ENCODE measurements around the gene HOATZ. TPM values are rescaled to one million over a fixed set of nuclear protein-coding genes. Genes with fewer than 3 reads are reported as not detected.

The HOATZ gene
- total RNA-seq, 1 experiment from 2014 or later = not detected

DNA sequence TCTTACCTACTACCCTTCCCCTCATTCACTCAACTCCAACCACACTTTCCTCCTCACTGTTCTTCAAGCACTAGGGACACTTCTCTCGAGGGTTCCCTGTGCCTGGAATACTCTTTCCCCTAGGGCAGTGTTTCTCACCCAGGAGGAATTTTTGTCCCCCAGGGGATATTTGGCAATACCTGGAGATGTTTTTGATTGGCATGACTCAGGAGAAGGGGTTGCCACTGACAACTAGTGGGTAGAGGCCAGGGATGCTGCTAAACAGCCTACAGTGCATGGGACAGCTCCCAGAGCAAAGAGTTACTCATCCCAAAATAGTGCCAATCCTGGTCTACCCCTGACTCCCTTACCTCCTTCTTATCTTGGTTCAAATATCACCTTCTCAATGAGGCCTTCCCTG lies 42.4 kb upstream of the HOATZ start (continued):
- TF ChIP-seq, protein P1, sequence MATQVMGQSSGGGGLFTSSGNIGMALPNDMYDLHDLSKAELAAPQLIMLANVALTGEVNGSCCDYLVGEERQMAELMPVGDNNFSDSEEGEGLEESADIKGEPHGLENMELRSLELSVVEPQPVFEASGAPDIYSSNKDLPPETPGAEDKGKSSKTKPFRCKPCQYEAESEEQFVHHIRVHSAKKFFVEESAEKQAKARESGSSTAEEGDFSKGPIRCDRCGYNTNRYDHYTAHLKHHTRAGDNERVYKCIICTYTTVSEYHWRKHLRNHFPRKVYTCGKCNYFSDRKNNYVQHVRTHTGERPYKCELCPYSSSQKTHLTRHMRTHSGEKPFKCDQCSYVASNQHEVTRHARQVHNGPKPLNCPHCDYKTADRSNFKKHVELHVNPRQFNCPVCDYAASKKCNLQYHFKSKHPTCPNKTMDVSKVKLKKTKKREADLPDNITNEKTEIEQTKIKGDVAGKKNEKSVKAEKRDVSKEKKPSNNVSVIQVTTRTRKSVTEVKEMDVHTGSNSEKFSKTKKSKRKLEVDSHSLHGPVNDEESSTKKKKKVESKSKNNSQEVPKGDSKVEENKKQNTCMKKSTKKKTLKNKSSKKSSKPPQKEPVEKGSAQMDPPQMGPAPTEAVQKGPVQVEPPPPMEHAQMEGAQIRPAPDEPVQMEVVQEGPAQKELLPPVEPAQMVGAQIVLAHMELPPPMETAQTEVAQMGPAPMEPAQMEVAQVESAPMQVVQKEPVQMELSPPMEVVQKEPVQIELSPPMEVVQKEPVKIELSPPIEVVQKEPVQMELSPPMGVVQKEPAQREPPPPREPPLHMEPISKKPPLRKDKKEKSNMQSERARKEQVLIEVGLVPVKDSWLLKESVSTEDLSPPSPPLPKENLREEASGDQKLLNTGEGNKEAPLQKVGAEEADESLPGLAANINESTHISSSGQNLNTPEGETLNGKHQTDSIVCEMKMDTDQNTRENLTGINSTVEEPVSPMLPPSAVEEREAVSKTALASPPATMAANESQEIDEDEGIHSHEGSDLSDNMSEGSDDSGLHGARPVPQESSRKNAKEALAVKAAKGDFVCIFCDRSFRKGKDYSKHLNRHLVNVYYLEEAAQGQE (IDR thresholded peaks at IDR 0.05; ENCODE audit: low read depth) = no peak

DNA sequence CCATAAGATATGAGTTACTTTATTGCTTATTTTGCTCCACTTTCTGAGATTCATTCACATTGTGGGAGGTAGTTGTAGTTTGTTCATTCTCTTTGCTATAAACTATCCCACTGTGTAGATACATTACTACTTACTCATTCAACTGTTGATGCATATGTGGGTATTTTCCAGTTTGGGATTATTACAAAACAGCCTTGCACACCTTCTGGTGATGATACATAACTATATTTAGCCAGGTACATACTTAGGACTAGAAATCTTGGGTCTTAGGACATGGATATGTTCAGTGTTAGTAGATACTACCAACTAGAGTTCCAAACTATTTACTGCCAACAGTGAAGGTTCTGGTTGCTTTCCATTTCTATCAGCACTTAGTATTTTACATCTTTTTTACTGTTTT lies 40.1 kb upstream of the HOATZ start:
- H3K9ac ChIP-seq (ENCODE audit: low read length) = no peak overlapping the region
- H3K27me3 ChIP-seq (ENCODE audit: insufficient read depth, low read length) = no peaks in the 10 kb centered on the region
- no peaks in the 10 kb centered on the region for H3K9me2 ChIP-seq (ENCODE audit: insufficient read depth)
- no peaks in the 10 kb centered on the region for H3K4me1 ChIP-seq (ENCODE audit: control insufficient read depth in 1 of 2, insufficient read depth in 2 of 2, low read length in 2 of 2)
- H3K4me3 ChIP-seq (replicated peaks in 1 of 2; ENCODE audit: low read depth in 1 of 2, low read length in 2 of 2) = no peak overlapping the region
- CTCF ChIA-PET = no interaction called here
- H3K4me2 ChIP-seq (ENCODE audit: low read length) = no peak overlapping the region
- no peaks in the 10 kb centered on the region for H3K79me2 ChIP-seq (ENCODE audit: insufficient read depth, low read length)
- POLR2A ChIA-PET = no interaction called here
- no TSS peak for BruUV-seq (replicated peaks)
- H4K20me1 ChIP-seq (ENCODE audit: insufficient read depth) = no peaks in the 10 kb centered on the region
- RAD21 ChIA-PET (ENCODE audit: low non-redundant PET in 1 of 2, low total read pairs in 2 of 2, uncharacterized antibody in 2 of 2, unreplicated experiment in 2 of 2) = no interaction called here
- peaks cover 0 to 3% of the 10 kb centered on the region in 2 experiments; a peak in 1 of 4 replicates for H3K9me3 ChIP-seq (ENCODE audit: control insufficient read depth in 1 of 2, insufficient read depth in 1 of 2, low read depth in 1 of 2, low read length in 2 of 2)
- H2AFZ ChIP-seq (ENCODE audit: low read depth, low read length, poor library complexity, severe bottlenecking) = no peak overlapping the region
- no peaks in the 10 kb centered on the region for H3K36me3 ChIP-seq (ENCODE audit: control insufficient read depth in 1 of 2, insufficient read depth in 2 of 2, low read length in 2 of 2)
- intact Hi-C loops (cut with micrococcal nuclease) = no loop called here
- TF ChIP-seq POLR2A (IDR thresholded peaks at IDR 0.05; ENCODE audit: borderline replicate concordance, extremely low read depth, insufficient read depth, insufficient read length) = no peak
- TF ChIP-seq EZH2phosphoT487 (IDR thresholded peaks at IDR 0.05; ENCODE audit: borderline replicate concordance) = no peak
- TF ChIP-seq, protein P2, sequence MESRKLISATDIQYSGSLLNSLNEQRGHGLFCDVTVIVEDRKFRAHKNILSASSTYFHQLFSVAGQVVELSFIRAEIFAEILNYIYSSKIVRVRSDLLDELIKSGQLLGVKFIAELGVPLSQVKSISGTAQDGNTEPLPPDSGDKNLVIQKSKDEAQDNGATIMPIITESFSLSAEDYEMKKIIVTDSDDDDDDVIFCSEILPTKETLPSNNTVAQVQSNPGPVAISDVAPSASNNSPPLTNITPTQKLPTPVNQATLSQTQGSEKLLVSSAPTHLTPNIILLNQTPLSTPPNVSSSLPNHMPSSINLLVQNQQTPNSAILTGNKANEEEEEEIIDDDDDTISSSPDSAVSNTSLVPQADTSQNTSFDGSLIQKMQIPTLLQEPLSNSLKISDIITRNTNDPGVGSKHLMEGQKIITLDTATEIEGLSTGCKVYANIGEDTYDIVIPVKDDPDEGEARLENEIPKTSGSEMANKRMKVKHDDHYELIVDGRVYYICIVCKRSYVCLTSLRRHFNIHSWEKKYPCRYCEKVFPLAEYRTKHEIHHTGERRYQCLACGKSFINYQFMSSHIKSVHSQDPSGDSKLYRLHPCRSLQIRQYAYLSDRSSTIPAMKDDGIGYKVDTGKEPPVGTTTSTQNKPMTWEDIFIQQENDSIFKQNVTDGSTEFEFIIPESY (IDR thresholded peaks at IDR 0.05; ENCODE audit: extremely low read depth, insufficient replicate concordance, low read length) = no peak
- TF ChIP-seq EZH2 (IDR thresholded peaks at IDR 0.05) = no peak
- TF ChIP-seq RAD21 (IDR thresholded peaks at IDR 0.05; ENCODE audit: low read depth) = no peak
- no peak for TF ChIP-seq ELF1 (IDR thresholded peaks at IDR 0.05; ENCODE audit: borderline replicate concordance, low read depth)
- no peak for TF ChIP-seq ZFX (IDR thresholded peaks at IDR 0.05)
- no peak for TF ChIP-seq FOSL1 (IDR thresholded peaks at IDR 0.05; ENCODE audit: low read depth)
- TF ChIP-seq, protein P3, sequence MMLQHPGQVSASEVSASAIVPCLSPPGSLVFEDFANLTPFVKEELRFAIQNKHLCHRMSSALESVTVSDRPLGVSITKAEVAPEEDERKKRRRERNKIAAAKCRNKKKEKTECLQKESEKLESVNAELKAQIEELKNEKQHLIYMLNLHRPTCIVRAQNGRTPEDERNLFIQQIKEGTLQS (IDR thresholded peaks at IDR 0.05) = no peak
- TF ChIP-seq, protein P4, sequence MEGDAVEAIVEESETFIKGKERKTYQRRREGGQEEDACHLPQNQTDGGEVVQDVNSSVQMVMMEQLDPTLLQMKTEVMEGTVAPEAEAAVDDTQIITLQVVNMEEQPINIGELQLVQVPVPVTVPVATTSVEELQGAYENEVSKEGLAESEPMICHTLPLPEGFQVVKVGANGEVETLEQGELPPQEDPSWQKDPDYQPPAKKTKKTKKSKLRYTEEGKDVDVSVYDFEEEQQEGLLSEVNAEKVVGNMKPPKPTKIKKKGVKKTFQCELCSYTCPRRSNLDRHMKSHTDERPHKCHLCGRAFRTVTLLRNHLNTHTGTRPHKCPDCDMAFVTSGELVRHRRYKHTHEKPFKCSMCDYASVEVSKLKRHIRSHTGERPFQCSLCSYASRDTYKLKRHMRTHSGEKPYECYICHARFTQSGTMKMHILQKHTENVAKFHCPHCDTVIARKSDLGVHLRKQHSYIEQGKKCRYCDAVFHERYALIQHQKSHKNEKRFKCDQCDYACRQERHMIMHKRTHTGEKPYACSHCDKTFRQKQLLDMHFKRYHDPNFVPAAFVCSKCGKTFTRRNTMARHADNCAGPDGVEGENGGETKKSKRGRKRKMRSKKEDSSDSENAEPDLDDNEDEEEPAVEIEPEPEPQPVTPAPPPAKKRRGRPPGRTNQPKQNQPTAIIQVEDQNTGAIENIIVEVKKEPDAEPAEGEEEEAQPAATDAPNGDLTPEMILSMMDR (IDR thresholded peaks at IDR 0.05 in 2 of 3, conservative IDR thresholded peaks at IDR 0.05 in 1 of 3; ENCODE audit: borderline replicate concordance in 1 of 3, insufficient read depth in 1 of 3, low read depth in 2 of 3, low read length in 2 of 3) = no peak
- TF ChIP-seq YY1 (IDR thresholded peaks at IDR 0.05; ENCODE audit: extremely low read depth, insufficient replicate concordance, low read depth, low read length) = no peak
- TF ChIP-seq, protein P1 (IDR thresholded peaks at IDR 0.05; ENCODE audit: low read depth) = no peak
- H3K27ac ChIP-seq (ENCODE audit: low read depth, low read length) = no peak overlapping the region
- ATAC-seq (no peak), DNase-seq (ENCODE audit: low read depth, low spot score) (no peak)
